Measurements from ENCODE around the gene SYTL5.

Gene SYTL5

GRCh38 chrX:38117485-38117884, 111.1 kb downstream of the SYTL5 start:
- no peak overlapping the region for H3K4me3 ChIP-seq (ENCODE audit: low read length in 2 of 2)
- H3K4me1 ChIP-seq (ENCODE audit: control insufficient read depth in 2 of 2, insufficient read depth in 2 of 2, low read length in 2 of 2): no peaks in the 10 kb centered on the region
- H3K27ac ChIP-seq (ENCODE audit: low read depth in 2 of 2, low read length in 2 of 2): no peak overlapping the region
- no peaks in the 10 kb centered on the region for H3K36me3 ChIP-seq (ENCODE audit: control insufficient read depth in 2 of 2, insufficient read depth in 2 of 2, low read length in 2 of 2)
- peaks cover 0 to 3% of the 10 kb centered on the region in 2 donors for H3K27me3 ChIP-seq (ENCODE audit: control insufficient read depth in 2 of 2, insufficient read depth in 2 of 2, low read length in 2 of 2)
- H3K9ac ChIP-seq (ENCODE audit: low read depth in 1 of 2, low read length in 2 of 2): no peak overlapping the region
- H3K9me3 ChIP-seq (ENCODE audit: control insufficient read depth in 2 of 2, low read length in 2 of 2): no peaks in the 10 kb centered on the region

- H3K36me3 ChIP-seq (ENCODE audit: control insufficient read depth in 2 of 2, insufficient read depth in 2 of 2, low read length in 2 of 2): no peaks in the 10 kb centered on the region
- no peaks in the 10 kb centered on the region for H3K4me1 ChIP-seq (ENCODE audit: control insufficient read depth in 2 of 2, insufficient read depth in 2 of 2, low read length in 2 of 2)
- no peak overlapping the region for H3K9ac ChIP-seq (ENCODE audit: low read depth in 1 of 2, low read length in 2 of 2)
- H3K4me3 ChIP-seq (ENCODE audit: low read length in 2 of 2): no peak overlapping the region
- peaks cover 3% of the 10 kb centered on the region in 2 donors for H3K27me3 ChIP-seq (ENCODE audit: control insufficient read depth in 2 of 2, insufficient read depth in 2 of 2, low read length in 2 of 2)
- no peaks in the 10 kb centered on the region for H3K9me3 ChIP-seq (ENCODE audit: control insufficient read depth in 2 of 2, low read length in 2 of 2)
- H3K27ac ChIP-seq (ENCODE audit: low read depth in 2 of 2, low read length in 2 of 2): no peak overlapping the region
Observed at GRCh38 chrX:38124000-38124399, 117.6 kb downstream of the SYTL5 start.

GRCh38 chrX:38126179-38126578, 119.8 kb downstream of the SYTL5 start:
- Histone ChIP-seq H3K27me3 (ENCODE audit: control insufficient read depth in 2 of 2, insufficient read depth in 2 of 2, low read length in 2 of 2) (peaks cover 3% of the 10 kb centered on the region in 2 donors), H3K9ac (ENCODE audit: low read depth in 1 of 2, low read length in 2 of 2) (no peak overlapping the region), H3K4me1 (ENCODE audit: control insufficient read depth in 2 of 2, insufficient read depth in 2 of 2, low read length in 2 of 2) (no peaks in the 10 kb centered on the region), H3K36me3 (ENCODE audit: control insufficient read depth in 2 of 2, insufficient read depth in 2 of 2, low read length in 2 of 2) (no peaks in the 10 kb centered on the region), H3K9me3 (ENCODE audit: control insufficient read depth in 2 of 2, low read length in 2 of 2) (no peaks in the 10 kb centered on the region), H3K4me3 (ENCODE audit: low read length in 2 of 2) (no peak overlapping the region), H3K27ac (ENCODE audit: low read depth in 2 of 2, low read length in 2 of 2) (no peak overlapping the region)

GRCh38 chrX:38127961-38128360, 121.6 kb downstream of the SYTL5 start:
- H3K4me3 ChIP-seq (ENCODE audit: low read length in 2 of 2): no peak overlapping the region
- no peaks in the 10 kb centered on the region for H3K9me3 ChIP-seq (ENCODE audit: control insufficient read depth in 2 of 2, low read length in 2 of 2)
- no peak overlapping the region for H3K27ac ChIP-seq (ENCODE audit: low read depth in 2 of 2, low read length in 2 of 2)
- no peaks in the 10 kb centered on the region for H3K4me1 ChIP-seq (ENCODE audit: control insufficient read depth in 2 of 2, insufficient read depth in 2 of 2, low read length in 2 of 2)
- no peaks in the 10 kb centered on the region for H3K36me3 ChIP-seq (ENCODE audit: control insufficient read depth in 2 of 2, insufficient read depth in 2 of 2, low read length in 2 of 2)
- peaks cover 3% of the 10 kb centered on the region in 2 donors for H3K27me3 ChIP-seq (ENCODE audit: control insufficient read depth in 2 of 2, insufficient read depth in 2 of 2, low read length in 2 of 2)
- H3K9ac ChIP-seq (ENCODE audit: low read depth in 1 of 2, low read length in 2 of 2): no peak overlapping the region

- H3K27me3 ChIP-seq (ENCODE audit: control insufficient read depth in 2 of 2, insufficient read depth in 2 of 2, low read length in 2 of 2): peaks cover 3% of the 10 kb centered on the region in 2 donors
- H3K36me3 ChIP-seq (ENCODE audit: control insufficient read depth in 2 of 2, insufficient read depth in 2 of 2, low read length in 2 of 2): no peaks in the 10 kb centered on the region
- H3K4me1 ChIP-seq (ENCODE audit: control insufficient read depth in 2 of 2, insufficient read depth in 2 of 2, low read length in 2 of 2): no peaks in the 10 kb centered on the region
- no peak overlapping the region for H3K4me3 ChIP-seq (ENCODE audit: low read length in 2 of 2)
- H3K27ac ChIP-seq (ENCODE audit: low read depth in 2 of 2, low read length in 2 of 2): no peak overlapping the region
- no peak overlapping the region for H3K9ac ChIP-seq (ENCODE audit: low read depth in 1 of 2, low read length in 2 of 2)
- H3K9me3 ChIP-seq (ENCODE audit: control insufficient read depth in 2 of 2, low read length in 2 of 2): no peaks in the 10 kb centered on the region
Observed at GRCh38 chrX:38129366-38129765, 123.0 kb downstream of the SYTL5 start.

- H3K4me3 ChIP-seq (ENCODE audit: low read length in 2 of 2): no peak overlapping the region
- H3K27me3 ChIP-seq (ENCODE audit: control insufficient read depth in 2 of 2, insufficient read depth in 2 of 2, low read length in 2 of 2): peaks cover 0 to 2% of the 10 kb centered on the region in 2 donors
- H3K27ac ChIP-seq (ENCODE audit: low read depth in 2 of 2, low read length in 2 of 2): no peak overlapping the region
- no peaks in the 10 kb centered on the region for H3K36me3 ChIP-seq (ENCODE audit: control insufficient read depth in 2 of 2, insufficient read depth in 2 of 2, low read length in 2 of 2)
- H3K4me1 ChIP-seq (ENCODE audit: control insufficient read depth in 2 of 2, insufficient read depth in 2 of 2, low read length in 2 of 2): peaks cover 0 to 3% of the 10 kb centered on the region in 2 donors
- no peak overlapping the region for H3K9ac ChIP-seq (ENCODE audit: low read depth in 1 of 2, low read length in 2 of 2)
- H3K9me3 ChIP-seq (ENCODE audit: control insufficient read depth in 2 of 2, low read length in 2 of 2): no peaks in the 10 kb centered on the region
Observed at GRCh38 chrX:38138157-38138891, 132.0 kb downstream of the SYTL5 start.

- Histone ChIP-seq H3K27ac (ENCODE audit: low read depth in 2 of 2, low read length in 2 of 2) (no peak overlapping the region), H3K4me3 (ENCODE audit: low read length in 2 of 2) (no peak overlapping the region), H3K4me1 (ENCODE audit: control insufficient read depth in 2 of 2, insufficient read depth in 2 of 2, low read length in 2 of 2) (peaks cover 0 to 5% of the 10 kb centered on the region in 2 donors), H3K27me3 (ENCODE audit: control insufficient read depth in 2 of 2, insufficient read depth in 2 of 2, low read length in 2 of 2) (peaks cover 0 to 2% of the 10 kb centered on the region in 2 donors), H3K9ac (ENCODE audit: low read depth in 1 of 2, low read length in 2 of 2) (no peak overlapping the region), H3K9me3 (ENCODE audit: control insufficient read depth in 2 of 2, low read length in 2 of 2) (no peaks in the 10 kb centered on the region), H3K36me3 (ENCODE audit: control insufficient read depth in 2 of 2, insufficient read depth in 2 of 2, low read length in 2 of 2) (no peaks in the 10 kb centered on the region)
Observed at GRCh38 chrX:38138900-38139299, 132.5 kb downstream of the SYTL5 start.

- Histone ChIP-seq H3K27ac (ENCODE audit: low read depth in 2 of 2, low read length in 2 of 2) (no peak overlapping the region), H3K9me3 (ENCODE audit: control insufficient read depth in 2 of 2, low read length in 2 of 2) (no peaks in the 10 kb centered on the region), H3K4me3 (ENCODE audit: low read length in 2 of 2) (no peak overlapping the region), H3K4me1 (ENCODE audit: control insufficient read depth in 2 of 2, insufficient read depth in 2 of 2, low read length in 2 of 2) (peaks cover 0 to 5% of the 10 kb centered on the region in 2 donors), H3K27me3 (ENCODE audit: control insufficient read depth in 2 of 2, insufficient read depth in 2 of 2, low read length in 2 of 2) (peaks cover 0 to 5% of the 10 kb centered on the region in 2 donors), H3K36me3 (ENCODE audit: control insufficient read depth in 2 of 2, insufficient read depth in 2 of 2, low read length in 2 of 2) (no peaks in the 10 kb centered on the region), H3K9ac (ENCODE audit: low read depth in 1 of 2, low read length in 2 of 2) (no peak overlapping the region)
Observed at GRCh38 chrX:38142610-38143009, 136.3 kb downstream of the SYTL5 start.

- Histone ChIP-seq H3K27me3 (ENCODE audit: control insufficient read depth in 2 of 2, insufficient read depth in 2 of 2, low read length in 2 of 2) (peaks cover 0 to 6% of the 10 kb centered on the region in 2 donors), H3K9ac (ENCODE audit: low read depth in 1 of 2, low read length in 2 of 2) (no peak overlapping the region), H3K27ac (ENCODE audit: low read depth in 2 of 2, low read length in 2 of 2) (no peak overlapping the region), H3K4me3 (ENCODE audit: low read length in 2 of 2) (no peak overlapping the region), H3K36me3 (ENCODE audit: control insufficient read depth in 2 of 2, insufficient read depth in 2 of 2, low read length in 2 of 2) (no peaks in the 10 kb centered on the region), H3K9me3 (ENCODE audit: control insufficient read depth in 2 of 2, low read length in 2 of 2) (no peaks in the 10 kb centered on the region), H3K4me1 (ENCODE audit: control insufficient read depth in 2 of 2, insufficient read depth in 2 of 2, low read length in 2 of 2) (no peaks in the 10 kb centered on the region)
Observed at GRCh38 chrX:38149016-38149415, 142.7 kb downstream of the SYTL5 start.

GRCh38 chrX:38150993-38151392, 144.6 kb downstream of the SYTL5 start:
- H3K4me3 ChIP-seq (ENCODE audit: low read length in 2 of 2): no peak overlapping the region
- H3K27ac ChIP-seq (ENCODE audit: low read depth in 2 of 2, low read length in 2 of 2): no peak overlapping the region
- no peaks in the 10 kb centered on the region for H3K36me3 ChIP-seq (ENCODE audit: control insufficient read depth in 2 of 2, insufficient read depth in 2 of 2, low read length in 2 of 2)
- H3K9ac ChIP-seq (ENCODE audit: low read depth in 1 of 2, low read length in 2 of 2): no peak overlapping the region
- no peaks in the 10 kb centered on the region for H3K4me1 ChIP-seq (ENCODE audit: control insufficient read depth in 2 of 2, insufficient read depth in 2 of 2, low read length in 2 of 2)
- peaks cover 0 to 6% of the 10 kb centered on the region in 2 donors for H3K27me3 ChIP-seq (ENCODE audit: control insufficient read depth in 2 of 2, insufficient read depth in 2 of 2, low read length in 2 of 2)
- no peaks in the 10 kb centered on the region for H3K9me3 ChIP-seq (ENCODE audit: control insufficient read depth in 2 of 2, low read length in 2 of 2)
